Measurements from ENCODE around the gene RCSD1.
"Not testable (repeated sequence)": the region's sequence is repeated elsewhere in the genome, so short reads cannot be mapped to it uniquely, and the experiment has no call there.

Gene RCSD1

GRCh38 chr1:167629681-167630567 is at the start of gene RCSD1:
RCSD1 (plus strand) TSS chr1:167630232; CDS start chr1:167630424, 192 bp downstream.
- DNase-seq = no peak

DNA sequence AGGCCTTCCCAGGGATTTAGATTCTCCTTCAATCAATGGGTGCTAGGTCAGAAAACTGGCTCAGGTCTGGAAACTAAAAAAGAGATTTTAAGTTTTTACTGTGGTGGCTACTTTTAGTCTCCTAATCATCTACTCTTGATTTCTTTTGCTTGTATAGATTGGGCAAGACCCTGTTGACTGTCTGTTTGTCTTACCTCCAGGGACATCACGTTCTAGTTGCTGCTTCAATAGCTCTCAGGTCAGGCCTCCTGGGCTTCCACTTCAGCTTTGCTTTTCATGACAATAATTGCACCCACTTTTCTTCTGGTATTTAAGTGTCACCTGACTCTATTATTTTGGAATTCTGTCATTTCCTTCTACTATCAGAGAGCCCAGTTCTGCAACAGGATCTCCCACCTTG is 48.0 kb upstream of the RCSD1 start:
- no peak for DNase-seq

GRCh38 chr1:167582722-167583121 is 47.3 kb upstream of the RCSD1 start:
- no peak for DNase-seq

- DNase-seq = no peak
Measured at GRCh38 chr1:167584581-167584980, 45.5 kb upstream of the RCSD1 start.

DNA sequence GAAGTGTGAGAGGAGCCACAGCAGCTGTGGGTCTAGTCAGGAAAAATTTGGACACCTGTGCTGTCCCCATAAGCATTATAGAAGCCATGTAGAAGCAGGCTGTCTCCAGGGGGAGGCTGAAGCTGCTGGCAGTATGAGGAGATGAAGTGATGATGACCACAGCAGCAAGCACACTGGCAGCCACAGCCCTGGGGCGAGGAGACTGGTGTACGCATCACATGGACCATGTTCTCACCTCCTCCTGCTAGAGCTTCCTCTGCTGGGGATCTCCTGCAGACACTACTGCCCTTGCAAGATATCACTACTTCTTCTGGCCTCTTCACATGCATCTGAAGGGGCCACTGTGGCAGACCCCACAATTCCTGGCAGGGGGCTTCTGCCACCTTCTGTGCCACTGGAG is 42.7 kb upstream of the RCSD1 start:
- no peak for DNase-seq

GRCh38 chr1:167587872-167588271 is 42.2 kb upstream of the RCSD1 start:
- DNase-seq = no peak

DNA sequence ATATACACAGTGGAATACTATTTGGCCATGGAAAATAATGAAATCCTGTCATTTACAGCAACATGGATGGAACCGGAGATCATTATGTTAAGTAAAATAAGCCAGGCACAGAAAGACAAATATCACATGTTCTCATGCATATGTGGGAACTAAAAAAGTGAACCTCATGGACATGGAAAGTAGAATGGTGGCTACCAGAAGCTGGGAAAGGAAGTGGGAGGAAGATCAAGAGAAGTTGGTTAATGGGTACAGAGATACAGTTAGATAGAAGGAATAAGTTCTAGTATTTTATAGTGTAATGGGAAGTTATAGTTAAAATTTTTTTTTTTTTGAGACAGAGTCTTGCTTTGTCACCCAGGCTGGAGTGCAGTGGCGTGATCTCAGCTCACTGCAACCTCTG is 41.7 kb upstream of the RCSD1 start:
- no peak for DNase-seq

DNA sequence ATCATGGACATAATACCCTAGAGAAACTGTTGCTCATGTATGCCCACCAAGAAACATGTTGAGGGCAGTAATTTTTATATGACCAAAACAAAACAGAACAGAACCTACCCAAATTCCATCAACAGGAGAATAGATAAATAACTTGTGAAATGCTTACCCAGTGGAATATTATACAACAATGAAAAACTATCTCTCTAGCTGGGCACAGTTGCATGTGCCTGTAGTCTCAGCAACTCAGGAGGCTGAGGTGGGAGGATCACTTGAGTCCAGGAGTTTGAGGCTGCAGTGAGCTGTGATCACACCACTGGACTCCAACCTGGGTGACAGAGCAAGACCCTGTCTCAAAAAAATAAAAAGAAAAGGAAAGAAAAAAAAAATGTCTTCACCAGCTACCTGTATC is 37.6 kb upstream of the RCSD1 start:
- DNase-seq = no peak

DNA sequence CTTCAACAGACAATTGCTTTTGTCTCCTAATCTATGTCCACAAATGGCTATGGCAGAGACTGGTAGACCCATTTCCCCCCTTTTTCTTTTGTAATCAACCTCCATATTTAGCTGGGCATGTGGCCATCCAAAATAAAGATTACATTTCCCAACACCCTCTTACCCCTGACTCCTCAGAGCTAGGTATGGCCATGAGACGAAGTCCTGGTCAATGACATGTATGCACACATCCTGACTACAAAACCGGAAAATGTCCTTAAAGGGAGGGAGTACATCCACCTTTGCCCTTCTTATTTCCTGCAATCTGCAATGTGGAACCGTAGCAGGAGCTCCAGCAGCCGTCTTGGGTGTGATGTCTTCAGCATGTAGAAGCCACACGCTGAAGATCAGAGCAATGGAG is 36.2 kb upstream of the RCSD1 start:
- no peak for DNase-seq

GRCh38 chr1:167594822-167595221 is 35.2 kb upstream of the RCSD1 start:
- DNase-seq = no peak

DNA sequence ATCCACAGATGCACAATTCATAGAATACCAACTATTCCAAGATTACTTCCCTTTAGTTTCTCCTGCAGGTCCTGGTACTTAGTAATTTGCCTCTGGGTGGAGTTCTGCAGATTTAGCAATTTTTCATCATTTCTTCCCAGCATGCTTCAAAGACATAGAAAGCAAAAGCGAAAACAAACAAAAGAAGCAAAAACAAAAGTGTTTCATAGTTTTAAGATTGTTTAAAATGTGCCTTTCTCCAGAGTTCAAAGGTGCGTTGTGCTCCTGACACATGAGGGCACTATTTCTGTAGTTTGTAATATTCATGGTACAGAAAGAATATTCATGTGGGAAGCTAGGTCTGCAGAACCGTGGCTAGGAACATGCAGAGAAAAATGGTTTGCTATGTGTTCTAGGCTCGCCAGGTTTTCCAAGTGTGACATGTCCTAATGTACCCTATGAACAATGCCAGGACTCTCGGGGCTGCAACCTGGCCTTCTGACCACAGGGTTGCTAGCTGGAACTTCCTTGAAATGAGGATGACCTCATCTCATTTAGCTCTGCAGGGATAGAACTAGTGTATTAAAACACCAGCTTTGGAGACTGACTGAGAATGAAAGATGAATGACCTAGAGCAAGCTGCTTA is 30.0 kb upstream of the RCSD1 start:
- no peak for DNase-seq

DNA sequence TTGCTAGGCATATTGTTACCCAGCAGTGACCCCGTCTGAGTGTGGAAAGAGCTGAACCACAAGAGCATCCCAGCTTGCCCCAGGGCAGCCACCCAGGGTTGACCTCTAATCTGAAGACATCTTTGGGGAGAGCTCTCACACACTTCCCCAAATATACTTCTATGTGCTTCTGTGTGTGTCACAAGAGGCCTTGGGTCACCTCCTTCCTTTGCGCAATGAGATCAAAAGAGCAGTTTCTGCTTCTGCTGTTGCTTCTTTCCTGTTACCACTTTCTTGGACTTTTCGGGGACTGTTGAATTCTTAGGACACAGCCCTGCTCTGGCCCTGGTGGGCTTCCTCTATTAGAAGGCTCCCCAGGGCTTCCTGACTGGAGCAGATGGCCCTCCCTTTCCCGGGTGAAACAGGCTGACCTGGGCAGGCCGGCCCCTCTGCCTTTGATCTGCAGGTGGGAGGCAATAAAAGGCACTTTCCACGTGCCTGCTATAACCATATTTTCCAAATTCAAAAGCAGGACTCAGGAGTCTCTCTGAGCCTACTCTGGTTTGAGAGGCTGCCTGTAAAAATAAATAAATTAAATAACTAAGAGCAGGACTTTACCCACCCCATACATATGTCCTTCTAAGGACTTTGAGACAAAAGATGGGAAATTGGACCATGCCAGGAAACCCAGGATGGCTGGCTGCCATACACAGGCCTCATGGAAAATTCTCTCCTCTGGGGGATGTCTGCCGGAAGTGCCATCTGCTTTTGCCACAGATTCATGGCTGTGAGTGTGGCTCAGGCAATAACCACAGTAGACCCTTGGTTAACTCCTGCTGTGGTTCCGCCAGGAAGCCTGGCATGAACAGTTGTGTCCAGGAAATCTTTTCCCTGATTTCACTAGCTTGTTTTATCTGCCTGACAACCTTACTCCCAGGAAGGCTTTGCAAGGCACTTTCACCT is 28.3 kb upstream of the RCSD1 start:
- peak; percentile 64 for DNase-seq

GRCh38 chr1:167602840-167603239 is 27.2 kb upstream of the RCSD1 start:
- no peak for DNase-seq

DNA sequence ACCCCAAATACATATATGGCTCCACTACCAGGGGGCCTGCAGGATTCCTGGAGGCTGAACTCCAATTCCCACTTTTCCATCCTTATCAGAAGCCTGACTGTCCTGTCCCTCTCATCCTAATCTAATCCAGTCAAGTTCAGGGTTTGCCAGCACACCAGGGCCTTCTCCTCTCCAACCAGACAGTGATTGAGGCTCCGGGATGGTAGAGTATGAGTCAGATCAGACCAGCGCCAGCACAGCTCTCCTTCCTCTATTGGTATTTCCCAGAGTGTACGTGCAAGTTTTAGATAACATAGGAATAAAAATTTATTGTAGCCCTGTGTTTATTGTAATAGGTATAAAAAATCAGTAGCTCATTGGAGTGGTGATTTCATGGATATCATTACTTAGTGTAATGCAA is 24.5 kb upstream of the RCSD1 start:
- no peak for DNase-seq

DNA sequence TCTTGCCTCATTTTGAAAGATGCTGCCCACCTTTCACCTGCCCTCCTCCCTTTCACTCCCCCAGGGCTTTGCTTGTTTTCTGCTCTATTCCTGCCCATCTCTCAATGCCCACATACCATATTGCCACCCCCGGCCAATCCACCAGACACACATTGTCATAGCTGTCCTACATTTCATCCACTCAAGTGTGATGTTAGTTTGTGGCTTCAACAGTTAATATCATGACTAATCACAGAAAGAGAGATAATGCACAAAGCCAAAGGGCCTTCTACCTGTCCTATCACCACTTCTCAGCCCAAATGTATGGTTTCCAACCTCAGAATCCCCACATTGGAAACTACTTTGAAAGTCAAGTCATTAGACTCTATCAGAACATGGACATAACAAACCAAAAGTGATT is 18.0 kb upstream of the RCSD1 start:
- DNase-seq = no peak

GRCh38 chr1:167612587-167613385 is 17.2 kb upstream of the RCSD1 start:
- DNase-seq = no peak

DNA sequence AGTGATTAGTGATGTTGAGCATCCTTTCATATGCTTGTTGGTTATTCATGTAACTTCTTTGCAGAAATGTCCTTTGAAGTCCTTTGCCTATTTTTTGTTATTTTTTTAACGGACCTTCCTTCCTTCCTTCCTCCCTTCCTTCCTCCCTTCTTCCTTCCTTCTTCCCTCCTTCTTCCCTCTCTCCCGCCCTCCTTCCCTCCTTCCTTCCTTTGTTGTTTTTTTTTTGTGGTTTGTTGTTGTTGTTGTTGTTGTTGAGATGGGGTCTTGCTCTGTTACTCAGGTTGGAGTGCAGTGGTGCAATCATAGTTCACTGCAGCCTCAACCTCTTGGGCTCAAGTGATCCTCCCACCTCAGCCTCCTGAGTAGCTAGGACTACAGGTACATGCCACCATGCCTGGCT is 16.0 kb upstream of the RCSD1 start:
- DNase-seq = not testable (repeated sequence)

- DNase-seq = no peak
Measured at GRCh38 chr1:167614851-167615250, 15.2 kb upstream of the RCSD1 start.

DNA sequence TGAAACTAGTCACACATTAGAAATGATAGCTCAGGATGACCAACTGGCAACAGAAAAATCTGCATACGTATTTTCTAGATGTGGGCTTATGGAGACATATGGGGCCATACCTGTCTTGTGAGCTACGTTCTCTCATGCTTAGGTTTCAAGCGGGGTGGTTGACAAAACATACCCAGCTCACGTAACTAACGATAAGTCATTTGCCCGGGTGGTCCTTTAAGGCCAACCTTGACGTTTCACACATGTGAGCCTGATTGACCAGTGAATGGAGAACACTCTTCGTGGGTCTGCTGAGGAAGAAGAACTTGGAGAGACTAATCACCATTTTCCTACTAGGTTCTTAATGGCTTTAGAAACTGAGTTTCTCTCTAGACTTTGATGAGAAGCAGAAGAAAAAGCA is 13.5 kb upstream of the RCSD1 start:
- no peak for DNase-seq

GRCh38 chr1:167617153-167618147 is 12.6 kb upstream of the RCSD1 start:
- no peak for DNase-seq

- no peak for DNase-seq
Measured at GRCh38 chr1:167618366-167618765, 11.7 kb upstream of the RCSD1 start.

Measured in right forelimb (tissue), 1 donor.